ENCODE results near the gene GGT6.

The GGT6 gene

DNA sequence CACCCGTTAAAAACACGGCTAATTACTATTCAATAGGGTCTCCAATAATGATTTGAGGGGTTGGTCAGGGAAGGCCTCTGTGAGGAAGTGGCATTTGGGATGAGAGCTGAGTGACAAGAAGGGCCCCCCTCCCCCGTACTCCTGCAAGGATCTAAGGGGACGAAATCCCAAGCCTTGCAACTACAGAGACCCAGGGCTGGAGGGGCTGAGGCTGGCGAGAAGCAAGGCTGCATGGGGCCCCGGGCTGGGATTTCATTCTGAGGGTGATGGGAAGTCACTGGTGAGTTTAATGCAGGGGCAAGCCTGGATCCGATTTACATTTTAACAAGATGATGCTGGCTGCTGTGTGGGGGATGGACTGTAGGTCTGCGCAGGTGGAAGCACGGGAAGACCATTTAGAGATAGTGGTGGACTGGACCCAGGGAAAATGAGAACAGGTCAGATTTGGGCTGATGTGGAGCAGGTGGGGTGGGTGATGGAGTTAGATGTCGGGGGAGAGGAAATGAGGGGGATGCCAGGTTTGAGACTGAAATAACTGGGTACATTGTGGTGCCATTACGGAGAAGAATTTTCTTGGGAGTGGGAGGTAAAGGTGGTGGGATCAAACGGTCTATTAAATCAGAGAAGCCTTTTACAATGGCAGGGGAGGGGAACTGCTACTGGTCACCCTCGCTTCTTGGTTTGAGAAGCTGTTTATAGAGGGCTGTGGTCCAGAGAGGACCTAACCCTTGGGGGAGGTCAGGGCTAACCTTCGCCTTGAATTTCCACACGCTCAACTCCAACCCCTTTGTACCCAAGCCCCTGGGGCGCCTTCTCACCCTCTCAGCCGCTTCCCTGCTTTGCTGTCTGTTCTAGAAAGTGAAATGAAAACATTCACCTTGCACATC is 4.3 kb downstream of the GGT6 start:
- Histone ChIP-seq H2AFZ (ENCODE audit: low read depth, low read length) (peak overlapping the region; percentile 96), H3K9me3 (ENCODE audit: insufficient read depth, low read length, severe bottlenecking) (no peaks in the 10 kb centered on the region), H3K4me1 (ENCODE audit: insufficient read depth, low read length) (peaks cover 30% of the 10 kb centered on the region), H4K20me1 (ENCODE audit: insufficient read depth, low read length) (peaks cover 9% of the 10 kb centered on the region; the same call in 1 of the 2 replicates), H3K4me2 (ENCODE audit: insufficient read depth, low read length) (peak overlapping the region; percentile 99), H3K4me3 (ENCODE audit: low read depth in 1 of 2, low read length in 2 of 2) (peak overlapping the region; percentile 92 to 95), H3K9ac (ENCODE audit: low read depth, low read length) (peak overlapping the region; percentile 86), H3K79me2 (ENCODE audit: insufficient read depth, low read length) (peaks cover 35% of the 10 kb centered on the region), H3K27me3 (ENCODE audit: insufficient read depth, low read length, poor library complexity) (no peaks in the 10 kb centered on the region), H3K36me3 (ENCODE audit: insufficient read depth, low read length) (peaks cover 36% of the 10 kb centered on the region), H3K27ac (ENCODE audit: low read length) (peak overlapping the region; percentile 98)
- no peak for DNase-seq
- TF ChIP-seq EZH2 (IDR thresholded peaks at IDR 0.05; ENCODE audit: borderline replicate concordance, low read depth, low read length, severe bottlenecking) = no peak
- TF ChIP-seq, protein P1, sequence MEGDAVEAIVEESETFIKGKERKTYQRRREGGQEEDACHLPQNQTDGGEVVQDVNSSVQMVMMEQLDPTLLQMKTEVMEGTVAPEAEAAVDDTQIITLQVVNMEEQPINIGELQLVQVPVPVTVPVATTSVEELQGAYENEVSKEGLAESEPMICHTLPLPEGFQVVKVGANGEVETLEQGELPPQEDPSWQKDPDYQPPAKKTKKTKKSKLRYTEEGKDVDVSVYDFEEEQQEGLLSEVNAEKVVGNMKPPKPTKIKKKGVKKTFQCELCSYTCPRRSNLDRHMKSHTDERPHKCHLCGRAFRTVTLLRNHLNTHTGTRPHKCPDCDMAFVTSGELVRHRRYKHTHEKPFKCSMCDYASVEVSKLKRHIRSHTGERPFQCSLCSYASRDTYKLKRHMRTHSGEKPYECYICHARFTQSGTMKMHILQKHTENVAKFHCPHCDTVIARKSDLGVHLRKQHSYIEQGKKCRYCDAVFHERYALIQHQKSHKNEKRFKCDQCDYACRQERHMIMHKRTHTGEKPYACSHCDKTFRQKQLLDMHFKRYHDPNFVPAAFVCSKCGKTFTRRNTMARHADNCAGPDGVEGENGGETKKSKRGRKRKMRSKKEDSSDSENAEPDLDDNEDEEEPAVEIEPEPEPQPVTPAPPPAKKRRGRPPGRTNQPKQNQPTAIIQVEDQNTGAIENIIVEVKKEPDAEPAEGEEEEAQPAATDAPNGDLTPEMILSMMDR (IDR thresholded peaks at IDR 0.05; ENCODE audit: borderline replicate concordance, extremely low read depth, low read length, poor library complexity, severe bottlenecking) = no peak
- ATAC-seq (ENCODE audit: insufficient read depth, low read depth) = no peak

- DNase-seq (peak; percentile 98), ATAC-seq (ENCODE audit: insufficient read depth, low read depth) (peak; percentile 97)
- H3K27me3 ChIP-seq (ENCODE audit: insufficient read depth, low read length, poor library complexity) = no peaks in the 10 kb centered on the region
- H3K27ac ChIP-seq (ENCODE audit: low read length) = peak within 1 kb of the TSS; percentile 98
- H3K79me2 ChIP-seq (ENCODE audit: insufficient read depth, low read length) = peaks cover 41% of the 10 kb centered on the region
- H3K4me1 ChIP-seq (ENCODE audit: insufficient read depth, low read length) = peaks cover 30% of the 10 kb centered on the region
- H3K4me2 ChIP-seq (ENCODE audit: insufficient read depth, low read length) = peak within 1 kb of the TSS; percentile 99
- peaks cover 45% of the 10 kb centered on the region for H3K36me3 ChIP-seq (ENCODE audit: insufficient read depth, low read length)
- H3K9ac ChIP-seq (ENCODE audit: low read depth, low read length) = peak within 1 kb of the TSS; percentile 86
- H4K20me1 ChIP-seq (ENCODE audit: insufficient read depth, low read length) = peaks cover 16% of the 10 kb centered on the region; the same call in 1 of the 2 replicates
- H3K9me3 ChIP-seq (ENCODE audit: insufficient read depth, low read length, severe bottlenecking) = no peaks in the 10 kb centered on the region
- no peak for TF ChIP-seq EZH2 (IDR thresholded peaks at IDR 0.05; ENCODE audit: borderline replicate concordance, low read depth, low read length, severe bottlenecking)
- TF ChIP-seq, protein P1 (IDR thresholded peaks at IDR 0.05; ENCODE audit: borderline replicate concordance, extremely low read depth, low read length, poor library complexity, severe bottlenecking) = peak; percentile 49
- peak within 1 kb of the TSS; percentile 99 for H2AFZ ChIP-seq (ENCODE audit: low read depth, low read length)
- H3K4me3 ChIP-seq (ENCODE audit: low read depth in 1 of 2, low read length in 2 of 2) = peak within 1 kb of the TSS; percentile 92 to 95
Measured at GRCh38 chr17:4554997-4555799, 5.2 kb downstream of the GGT6 start, which contains the start of gene MYBBP1A. Gene MYBBP1A (minus strand): TSS chr17:4555384. CDS start chr17:4555324, 60 bp downstream.

- Histone ChIP-seq H3K27me3 (ENCODE audit: insufficient read depth, low read length, poor library complexity) (no peaks in the 10 kb centered on the region), H2AFZ (ENCODE audit: low read depth, low read length) (peak overlapping the region; percentile 99), H3K4me2 (ENCODE audit: insufficient read depth, low read length) (peak overlapping the region; percentile 99), H3K9ac (ENCODE audit: low read depth, low read length) (peak overlapping the region; percentile 86), H3K27ac (ENCODE audit: low read length) (peak overlapping the region; percentile 77), H3K9me3 (ENCODE audit: insufficient read depth, low read length, severe bottlenecking) (no peaks in the 10 kb centered on the region), H3K79me2 (ENCODE audit: insufficient read depth, low read length) (peaks cover 45% of the 10 kb centered on the region), H3K36me3 (ENCODE audit: insufficient read depth, low read length) (peaks cover 52% of the 10 kb centered on the region), H4K20me1 (ENCODE audit: insufficient read depth, low read length) (peaks cover 19% of the 10 kb centered on the region; the same call in 1 of the 2 replicates), H3K4me1 (ENCODE audit: insufficient read depth, low read length) (peaks cover 30% of the 10 kb centered on the region), H3K4me3 (ENCODE audit: low read depth in 1 of 2, low read length in 2 of 2) (peak overlapping the region; percentile 92 to 95)
- TF ChIP-seq, protein P1 (IDR thresholded peaks at IDR 0.05; ENCODE audit: borderline replicate concordance, extremely low read depth, low read length, poor library complexity, severe bottlenecking) = no peak
- TF ChIP-seq EZH2 (IDR thresholded peaks at IDR 0.05; ENCODE audit: borderline replicate concordance, low read depth, low read length, severe bottlenecking) = no peak
- DNase-seq (no peak), ATAC-seq (ENCODE audit: insufficient read depth, low read depth) (no peak)
Measured at GRCh38 chr17:4554441-4554996, 5.9 kb downstream of the GGT6 start.

Data from DND-41 (cell line).